Measurements from ENCODE around the gene CASP6.

The CASP6 gene

DNA sequence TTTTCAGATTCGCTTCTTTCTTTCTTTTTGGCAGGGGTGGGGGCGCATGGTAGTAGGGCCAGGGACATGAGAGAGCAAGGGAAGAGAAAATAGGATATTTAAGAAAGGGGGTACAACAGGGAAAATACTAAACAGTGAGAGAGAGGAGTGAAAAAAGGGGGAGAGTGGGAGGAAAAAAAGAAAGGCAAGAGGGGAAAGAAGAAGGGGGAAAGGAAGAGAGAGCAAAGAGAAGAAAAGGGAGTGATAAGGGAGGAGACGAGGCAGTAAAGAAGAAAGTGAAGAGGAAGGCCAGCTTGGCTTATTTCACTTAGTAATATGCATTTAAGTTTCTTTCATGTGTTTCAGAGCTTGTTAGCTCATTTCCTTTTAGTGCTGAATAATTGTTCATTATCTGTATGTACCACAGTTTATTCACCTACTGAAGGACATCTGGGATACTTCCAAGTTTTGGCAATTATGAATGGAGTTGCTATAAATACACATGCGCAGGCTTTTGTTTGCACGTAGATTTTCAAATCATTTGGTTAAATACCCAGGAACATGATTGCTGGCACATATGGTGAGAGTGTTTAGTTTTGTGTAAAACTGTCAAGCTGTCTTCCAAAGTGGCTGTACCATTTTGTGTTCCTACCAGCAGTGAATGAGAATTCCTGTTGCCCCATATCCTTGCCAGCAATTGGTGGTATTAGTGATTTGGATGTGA lies 37.3 kb downstream of the CASP6 start:
- no peak for DNase-seq

DNA sequence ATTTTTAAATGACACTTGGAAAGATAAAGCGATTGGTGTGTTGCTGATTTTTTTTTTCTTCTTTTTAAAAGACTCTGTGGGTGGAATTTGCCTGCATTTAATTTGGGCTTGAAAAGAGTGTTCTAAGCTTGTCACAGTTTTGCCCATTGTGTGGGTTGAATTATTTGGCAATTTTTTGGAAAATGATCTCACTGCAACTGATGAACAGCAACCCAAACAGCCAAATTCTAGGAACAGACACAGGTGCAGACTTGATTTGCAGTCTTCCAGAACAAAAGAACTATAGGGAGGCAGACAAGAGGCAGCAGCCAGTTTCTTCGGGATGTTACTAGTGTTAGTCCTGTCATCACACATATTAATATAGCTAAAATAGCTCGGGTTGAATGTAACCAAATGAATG lies 40.5 kb downstream of the CASP6 start:
- DNase-seq = no peak

DNA sequence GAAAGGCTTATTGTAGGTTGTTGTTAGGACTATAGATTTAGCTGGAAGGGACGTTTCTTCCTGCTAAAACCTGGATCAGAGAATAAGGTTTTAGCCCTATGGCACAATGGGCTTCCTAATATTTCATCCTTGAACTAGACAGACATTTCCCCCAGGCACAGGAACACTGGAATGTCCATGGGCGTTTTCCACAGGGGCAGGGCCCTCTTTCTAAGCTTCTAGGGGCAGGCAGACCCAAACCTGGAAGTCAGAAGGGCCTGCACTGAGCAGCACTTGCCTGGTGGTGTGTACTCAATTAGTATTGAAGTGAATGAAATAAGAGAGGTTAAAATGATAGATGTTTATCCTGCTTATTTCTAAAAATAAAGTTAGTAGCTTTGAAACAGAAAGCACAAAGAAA lies 41.1 kb downstream of the CASP6 start:
- DNase-seq = no peak

DNA sequence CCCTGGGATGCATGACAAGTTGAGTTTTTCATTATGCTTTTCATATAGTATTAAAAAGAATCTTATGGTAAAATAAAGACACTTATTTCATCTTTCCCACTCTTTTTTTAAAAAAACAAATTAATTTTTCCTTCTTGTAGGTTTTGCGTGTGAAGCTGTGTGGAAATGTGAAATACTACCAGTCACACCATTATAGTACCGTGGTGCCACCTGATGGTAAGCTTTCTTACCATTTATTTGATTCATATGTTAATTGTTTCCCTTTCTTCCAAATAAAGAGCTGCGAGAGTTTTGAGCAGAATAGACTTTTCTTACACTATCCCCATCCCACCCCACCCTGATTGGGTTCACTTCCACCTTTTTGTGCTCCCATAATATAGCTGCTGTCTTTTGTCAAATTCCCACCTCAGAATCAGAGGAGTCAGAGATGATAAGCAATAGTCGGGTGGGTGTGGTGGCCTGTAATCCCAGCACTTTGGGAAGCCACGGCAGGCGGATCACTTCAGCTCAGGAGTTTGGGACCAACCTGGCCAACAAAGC lies 44.3 kb downstream of the CASP6 start:
- no peak for DNase-seq

DNA sequence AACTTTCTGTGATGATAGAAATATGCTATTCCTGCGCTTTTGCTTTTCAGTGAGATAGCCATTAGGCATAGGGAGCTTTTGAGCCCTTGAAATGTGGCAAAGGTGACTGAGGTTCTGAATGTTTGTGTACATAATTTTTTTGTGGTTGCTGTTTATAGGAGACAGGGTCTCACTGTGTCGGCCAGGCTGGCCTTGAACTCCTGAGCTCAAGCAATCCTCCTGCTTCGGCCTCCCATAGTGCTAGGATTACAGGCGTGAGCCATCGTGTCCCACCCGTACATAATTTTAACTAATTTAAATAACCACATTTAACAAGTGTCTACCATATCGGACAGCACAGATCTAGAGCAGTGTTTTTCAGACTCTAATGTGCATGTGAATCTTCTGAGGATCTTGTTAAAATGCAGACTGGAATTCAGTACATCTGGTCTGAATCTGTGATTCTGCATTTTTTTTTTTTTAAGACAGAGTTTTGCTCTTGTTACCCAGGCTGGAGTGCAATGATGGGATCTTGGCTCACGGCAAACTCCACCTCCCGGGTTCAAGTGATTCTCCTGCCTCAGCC lies 45.3 kb downstream of the CASP6 start:
- DNase-seq = no peak

DNA sequence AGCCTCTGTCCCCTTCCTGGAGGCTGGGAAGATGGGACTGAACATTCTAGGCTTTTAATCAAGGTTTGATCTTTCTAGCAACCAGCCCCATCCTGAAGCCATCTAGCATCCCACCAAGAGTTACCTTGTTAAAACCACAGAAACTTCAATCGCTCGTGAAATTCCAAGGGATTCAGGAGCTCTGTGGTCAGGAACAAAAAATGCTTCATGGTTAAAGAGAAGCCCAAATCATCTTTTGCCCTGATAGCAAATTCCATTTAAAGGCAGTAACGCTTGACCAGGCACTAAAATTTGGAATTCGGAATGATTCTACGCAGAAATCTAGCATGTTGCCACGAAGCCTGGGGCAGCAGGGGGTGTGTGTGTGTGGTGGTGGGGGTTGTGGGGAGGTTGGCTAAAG lies 47.8 kb downstream of the CASP6 start:
- no peak for DNase-seq

GRCh38 chr4:109649872-109650271 lies 53.4 kb downstream of the CASP6 start:
- no peak for DNase-seq

DNA sequence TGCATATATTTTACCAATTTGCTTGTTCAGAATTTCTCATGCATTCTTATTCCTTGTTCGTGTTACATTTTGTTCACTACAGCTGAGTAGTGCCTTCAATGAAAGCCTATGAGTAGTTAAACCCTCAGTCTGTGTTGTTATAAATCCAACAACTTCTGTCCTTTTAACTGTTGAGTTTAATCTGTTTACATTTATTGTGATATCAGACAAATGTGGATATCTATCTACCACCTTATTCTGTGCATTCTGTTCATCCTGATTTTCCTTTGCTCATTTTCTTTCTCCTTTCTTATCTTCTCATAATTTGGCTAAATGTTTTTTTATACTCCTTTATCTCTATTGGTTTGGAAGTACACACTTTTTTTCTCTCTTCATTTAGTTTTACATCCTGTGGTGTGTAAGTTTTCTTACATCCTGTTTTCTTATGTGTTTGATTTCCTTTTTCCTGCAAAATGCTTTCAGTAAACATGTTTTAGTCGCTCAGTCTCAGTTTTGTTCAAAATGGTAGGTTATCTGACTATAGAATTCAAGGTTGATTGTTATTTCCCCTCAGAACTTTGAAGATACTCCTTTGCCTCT lies 54.2 kb downstream of the CASP6 start:
- DNase-seq = no peak

GRCh38 chr4:109648266-109648996 lies 54.8 kb downstream of the CASP6 start:
- no peak for DNase-seq

DNA sequence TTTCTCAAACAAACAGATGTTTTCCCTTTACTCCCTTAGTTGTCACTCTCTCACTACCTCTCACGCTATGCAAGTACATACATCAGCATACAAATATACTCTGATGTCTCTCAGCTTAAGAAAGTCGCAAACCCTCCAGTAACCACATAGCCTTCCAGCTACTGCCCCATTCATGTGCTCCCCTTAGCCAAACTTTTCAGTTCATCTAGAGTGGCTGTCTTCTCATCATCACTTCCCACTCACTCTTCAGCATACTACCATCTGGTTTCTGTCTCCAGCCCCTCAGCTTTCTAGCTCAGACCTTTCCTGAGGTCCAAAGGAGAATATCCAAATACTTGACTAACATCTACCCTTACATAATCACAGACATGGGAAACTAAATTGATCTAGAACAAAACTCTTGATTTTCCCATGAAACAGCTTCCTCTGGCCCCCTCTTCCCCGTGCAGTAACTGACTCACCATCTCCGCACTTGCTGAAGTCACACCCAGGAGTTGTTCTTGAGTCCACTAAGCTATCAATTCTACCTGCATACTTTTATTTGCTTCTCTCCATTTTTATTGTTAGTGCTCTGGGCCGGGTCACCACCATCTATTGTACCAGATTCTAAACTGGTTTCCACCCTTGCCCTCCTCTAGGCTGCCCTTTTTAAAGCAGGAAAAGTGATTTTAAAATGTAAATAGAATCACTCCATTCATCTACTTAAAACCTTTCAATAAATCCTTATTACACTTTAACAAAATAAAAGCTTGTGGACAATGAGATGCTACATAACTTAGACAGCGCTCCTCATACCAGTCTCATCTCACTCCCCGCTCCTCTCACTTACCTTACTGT lies 57.2 kb downstream of the CASP6 start:
- DNase-seq = no peak

DNA sequence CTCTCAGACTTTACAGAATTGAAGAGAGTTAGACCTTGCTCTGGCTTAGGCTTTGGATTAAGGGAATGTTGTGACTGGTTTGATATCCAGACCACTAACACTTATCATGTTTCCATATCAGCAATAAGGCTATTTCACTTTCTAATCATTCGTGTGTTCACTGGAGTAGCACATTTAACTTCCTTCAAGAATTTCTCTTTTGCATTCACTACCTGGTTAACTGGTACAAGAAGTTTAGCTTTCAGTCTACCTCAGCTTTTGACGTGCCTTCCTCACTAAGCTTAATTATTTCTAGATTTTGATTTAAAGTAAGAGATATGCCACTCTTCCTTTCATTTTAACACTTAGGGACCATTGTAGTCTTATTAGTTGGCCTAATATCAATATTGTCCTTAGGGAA lies 62.6 kb downstream of the CASP6 start:
- no peak for DNase-seq
